ENCODE results near the gene CHIC2.
"Not testable (repeated sequence)": the region's sequence is repeated elsewhere in the genome, so short reads cannot be mapped to it uniquely, and the experiment has no call there.

Gene CHIC2

GRCh38 chr4:54064317-54065111 lies at the start of gene CHIC2:
Gene CHIC2 (minus strand): TSS chr4:54064605. CDS start chr4:54064300, 305 bp downstream.
- DNase-seq, result peak; percentile 77

- DNase-seq, result not testable (repeated sequence)
Measured at GRCh38 chr4:54113206-54113605, 48.8 kb upstream of the CHIC2 start.

- no peak for DNase-seq
Measured at GRCh38 chr4:54110019-54110416, 45.6 kb upstream of the CHIC2 start.

GRCh38 chr4:54109241-54110018 lies 45.0 kb upstream of the CHIC2 start:
- DNase-seq, result no peak

GRCh38 chr4:54107951-54108748 lies 43.7 kb upstream of the CHIC2 start:
- DNase-seq, result no peak

GRCh38 chr4:54104907-54105306 lies 40.5 kb upstream of the CHIC2 start:
- DNase-seq, result no peak

- no peak for DNase-seq
Measured at GRCh38 chr4:54103190-54103574, 38.8 kb upstream of the CHIC2 start.

GRCh38 chr4:54102531-54103106 lies 38.2 kb upstream of the CHIC2 start:
- no peak for DNase-seq

GRCh38 chr4:54101190-54102041 lies 37.0 kb upstream of the CHIC2 start:
- peak; percentile 36 for DNase-seq

- DNase-seq, result no peak
Measured at GRCh38 chr4:54100595-54101189, 36.3 kb upstream of the CHIC2 start.

GRCh38 chr4:54099748-54100574 lies 35.6 kb upstream of the CHIC2 start, which contains the start of gene GSX2:
Gene GSX2 (plus strand): TSS chr4:54100163. CDS start chr4:54100345, 182 bp downstream.
- DNase-seq, result peak; percentile 3

GRCh38 chr4:54099287-54099747 lies 34.9 kb upstream of the CHIC2 start:
- DNase-seq, result no peak

- peak; percentile 16 for DNase-seq
Measured at GRCh38 chr4:54098375-54098774, 34.0 kb upstream of the CHIC2 start.

GRCh38 chr4:54097152-54097551 lies 32.7 kb upstream of the CHIC2 start:
- peak; percentile 9 for DNase-seq

- no peak for DNase-seq
Measured at GRCh38 chr4:54096295-54096962, 32.0 kb upstream of the CHIC2 start.

GRCh38 chr4:54095110-54095825 lies 30.9 kb upstream of the CHIC2 start:
- no peak for DNase-seq

GRCh38 chr4:54094451-54094850 lies 30.0 kb upstream of the CHIC2 start:
- DNase-seq, result no peak

GRCh38 chr4:54093324-54094240 lies 29.2 kb upstream of the CHIC2 start:
- DNase-seq, result no peak
